Measurements from ENCODE around the gene DHX8.

GRCh38 chr17:43456029-43456428 lies 27.7 kb upstream of the DHX8 start:
- no peak for TF ChIP-seq CTCF (conservative IDR thresholded peaks at IDR 0.05)
- no peak for TF ChIP-seq ZFX (IDR thresholded peaks at IDR 0.05)

Measured in C4-2B (cell line).